HepG2 (cell line): ENCODE results near the gene ENPP1. TPM values are rescaled to one million over a fixed set of nuclear protein-coding genes. Genes with fewer than 3 reads are reported as not detected.

ENCODE experiments used
- CBX2 ChIP-seq, 2 experiments: fragments of 200-600 bp in 1 of 2; sonication (generic); formaldehyde crosslinking in 1 of 2; IDR thresholded peaks; 2 replicates each; pipeline versions ENCODE4 v1.7.0 to v1.8.1; 2018 to 2022; ENCODE audit warnings: low read depth in 2 of 2, low read length in 1 of 2, mild to moderate bottlenecking in 1 of 2, missing genetic modification reagents in 1 of 2
- ERF ChIP-seq: IDR thresholded peaks from 2 replicates; pipeline ENCODE4 v1.6.1; 2018; ENCODE audit warnings: missing biosample characterization, missing genetic modification reagents
- FOXA1 ChIP-seq, 2 experiments: fragments of 450-650 bp in 1 of 2; sonication (generic) in 1 of 2; formaldehyde crosslinking in 1 of 2; IDR thresholded peaks; 2 replicates each; pipeline versions ENCODE4 v1.4.0 to v1.6.1; 2016 to 2020; ENCODE audit warnings: missing genetic modification reagents in 1 of 2
- KMT2A ChIP-seq: sonication (generic); formaldehyde crosslinking; IDR thresholded peaks from 2 replicates; pipeline ENCODE4 v1.4.0; 2020; ENCODE audit warnings: missing genetic modification reagents
- MLX ChIP-seq: IDR thresholded peaks from 2 replicates; pipeline ENCODE4 v1.6.1; 2016
- MXD4 ChIP-seq: IDR thresholded peaks from 2 replicates; pipeline ENCODE4 v1.6.1; 2016; ENCODE audit warnings: mild to moderate bottlenecking, missing biosample characterization, missing genetic modification reagents
- NFYC ChIP-seq: IDR thresholded peaks from 2 replicates; pipeline ENCODE4 v1.6.1; 2016; ENCODE audit warnings: missing genetic modification reagents, missing compliant biosample characterization
- TBP ChIP-seq: sonication (generic); formaldehyde crosslinking; IDR thresholded peaks from 2 replicates; pipeline ENCODE4 v1.5.0; 2020; ENCODE audit warnings: missing genetic modification reagents
- TEAD3 ChIP-seq: optimal IDR thresholded peaks from 2 replicates; pipeline ENCODE3; 2016; ENCODE audit warnings: borderline replicate concordance
- UBTF ChIP-seq: sonication (generic); formaldehyde crosslinking; IDR thresholded peaks from 2 replicates; pipeline ENCODE4 v1.4.0; 2020; ENCODE audit warnings: mild to moderate bottlenecking, missing genetic modification reagents
- ZNF101 ChIP-seq: sonication (generic); formaldehyde crosslinking; IDR thresholded peaks from 2 replicates; pipeline ENCODE4 v1.4.0; 2020; ENCODE audit warnings: mild to moderate bottlenecking, low read depth, missing genetic modification reagents, borderline replicate concordance
- ZNF17 ChIP-seq: sonication (generic); formaldehyde crosslinking; IDR thresholded peaks from 2 replicates; pipeline ENCODE4 v1.5.0; 2020; ENCODE audit warnings: mild to moderate bottlenecking, missing genetic modification reagents
- ZNF251 ChIP-seq: sonication (generic); formaldehyde crosslinking; IDR thresholded peaks from 2 replicates; pipeline ENCODE4 v1.9.0; 2021; ENCODE audit warnings: mild to moderate bottlenecking, missing genetic modification reagents
- ZNF343 ChIP-seq: sonication (generic); formaldehyde crosslinking; IDR thresholded peaks from 2 replicates; pipeline ENCODE4 v1.4.0; 2020; ENCODE audit warnings: mild to moderate bottlenecking, missing genetic modification reagents
- ZNF543 ChIP-seq: sonication (generic); formaldehyde crosslinking; IDR thresholded peaks from 2 replicates; pipeline ENCODE4 v1.4.0; 2020; ENCODE audit warnings: mild to moderate bottlenecking, missing genetic modification reagents
- ZNF564 ChIP-seq: sonication (generic); formaldehyde crosslinking; IDR thresholded peaks from 2 replicates; pipeline ENCODE4 v1.8.1; 2023; ENCODE audit warnings: mild to moderate bottlenecking, missing genetic modification reagents
- ZNF773 ChIP-seq: sonication (generic); formaldehyde crosslinking; IDR thresholded peaks from 2 replicates; pipeline ENCODE4 v1.4.0; 2020; ENCODE audit warnings: missing genetic modification reagents, borderline replicate concordance
- ZNF781 ChIP-seq: sonication (generic); formaldehyde crosslinking; IDR thresholded peaks from 2 replicates; pipeline ENCODE4 v1.5.1; 2020; ENCODE audit warnings: borderline replicate concordance, mild to moderate bottlenecking, missing genetic modification reagents; ENCODE audit errors: not compliant biosample characterization
- ZNF850 ChIP-seq: sonication (generic); formaldehyde crosslinking; conservative IDR thresholded peaks from 2 replicates; pipeline ENCODE4 v1.9.0; 2021; ENCODE audit warnings: mild to moderate bottlenecking, missing genetic modification reagents
- polyA plus RNA-seq, 8 experiments: library from polyadenylated mRNA; depleted of rRNA in 3 of 8; stranded (reverse) in 7 of 8; unstranded in 1 of 8; fragments of >200 nt; fragmentation: Illumina TruSeq in 4 of 8; extraction: Trizol in 4 of 8; gene quantifications; 2 replicates each; pipeline versions ENCODE4 v1.2.1 to v1.2.3, GENCODE V29; 2011 to 2016; ENCODE audit warnings: low read depth in 4 of 8, missing spikeins in 1 of 8, mixed read lengths in 1 of 8; ENCODE audit not compliant: insufficient read depth in 1 of 8
- total RNA-seq, 5 experiments: library from RNA; depleted of rRNA; stranded (reverse); fragments of >200 nt; fragmentation: Illumina TruSeq; extraction: Trizol; gene quantifications; 2 replicates each; pipeline ENCODE4 v1.2.3, GENCODE V29; 2016; ENCODE audit warnings: low read depth in 1 of 5
- TF ChIP-seq, protein P1 (sequence below): IDR thresholded peaks from 2 replicates; pipeline ENCODE4 v1.6.1; 2016; ENCODE audit warnings: mild to moderate bottlenecking
- TF ChIP-seq, protein P2 (sequence below): sonication (generic); formaldehyde crosslinking; IDR thresholded peaks from 2 replicates; pipeline ENCODE4 v1.5.0; 2020; ENCODE audit warnings: mild to moderate bottlenecking, missing genetic modification reagents
- TF ChIP-seq, protein P3 (sequence below): sonication (generic); formaldehyde crosslinking; IDR thresholded peaks from 2 replicates; pipeline ENCODE4 v1.4.0; 2020; ENCODE audit warnings: missing genetic modification reagents

Gene ENPP1
- total and polyA plus RNA-seq, 2 of the 13 experiments (the other 11 are each of a cell fraction or from before 2014, with no cell fraction given) = 56.5 to 160 TPM

GRCh38 chr6:131808460-131809269 is 845 bp downstream of the ENPP1 start (continued):
- TF ChIP-seq UBTF (CRISPR knock-in tag) = 0 out of 2 replicates have a peak, but pooled peaks have one; percentile 3
- TF ChIP-seq FOXA1 (IDR thresholded peaks at IDR 0.05) = no peak
- no peak for TF ChIP-seq FOXA1 (CRISPR knock-in tag; IDR thresholded peaks at IDR 0.05)
- TF ChIP-seq KMT2A (CRISPR knock-in tag) = peak; percentile 55
- TF ChIP-seq, protein P1, sequence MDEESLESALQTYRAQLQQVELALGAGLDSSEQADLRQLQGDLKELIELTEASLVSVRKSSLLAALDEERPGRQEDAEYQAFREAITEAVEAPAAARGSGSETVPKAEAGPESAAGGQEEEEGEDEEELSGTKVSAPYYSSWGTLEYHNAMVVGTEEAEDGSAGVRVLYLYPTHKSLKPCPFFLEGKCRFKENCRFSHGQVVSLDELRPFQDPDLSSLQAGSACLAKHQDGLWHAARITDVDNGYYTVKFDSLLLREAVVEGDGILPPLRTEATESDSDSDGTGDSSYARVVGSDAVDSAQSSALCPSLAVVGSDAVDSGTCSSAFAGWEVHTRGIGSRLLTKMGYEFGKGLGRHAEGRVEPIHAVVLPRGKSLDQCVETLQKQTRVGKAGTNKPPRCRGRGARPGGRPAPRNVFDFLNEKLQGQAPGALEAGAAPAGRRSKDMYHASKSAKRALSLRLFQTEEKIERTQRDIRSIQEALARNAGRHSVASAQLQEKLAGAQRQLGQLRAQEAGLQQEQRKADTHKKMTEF (CRISPR knock-in tag) = no peak
- TF ChIP-seq, protein P2, sequence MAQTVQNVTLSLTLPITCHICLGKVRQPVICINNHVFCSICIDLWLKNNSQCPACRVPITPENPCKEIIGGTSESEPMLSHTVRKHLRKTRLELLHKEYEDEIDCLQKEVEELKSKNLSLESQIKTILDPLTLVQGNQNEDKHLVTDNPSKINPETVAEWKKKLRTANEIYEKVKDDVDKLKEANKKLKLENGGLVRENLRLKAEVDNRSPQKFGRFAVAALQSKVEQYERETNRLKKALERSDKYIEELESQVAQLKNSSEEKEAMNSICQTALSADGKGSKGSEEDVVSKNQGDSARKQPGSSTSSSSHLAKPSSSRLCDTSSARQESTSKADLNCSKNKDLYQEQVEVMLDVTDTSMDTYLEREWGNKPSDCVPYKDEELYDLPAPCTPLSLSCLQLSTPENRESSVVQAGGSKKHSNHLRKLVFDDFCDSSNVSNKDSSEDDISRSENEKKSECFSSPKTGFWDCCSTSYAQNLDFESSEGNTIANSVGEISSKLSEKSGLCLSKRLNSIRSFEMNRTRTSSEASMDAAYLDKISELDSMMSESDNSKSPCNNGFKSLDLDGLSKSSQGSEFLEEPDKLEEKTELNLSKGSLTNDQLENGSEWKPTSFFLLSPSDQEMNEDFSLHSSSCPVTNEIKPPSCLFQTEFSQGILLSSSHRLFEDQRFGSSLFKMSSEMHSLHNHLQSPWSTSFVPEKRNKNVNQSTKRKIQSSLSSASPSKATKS (CRISPR knock-in tag) = 0 out of 2 replicates have a peak, but pooled peaks have one; percentile 19
- TF ChIP-seq ZNF251 (CRISPR knock-in tag) = no peak
- TF ChIP-seq ZNF543 = peak; percentile 59; the same call in 1 of the 2 replicates
- TF ChIP-seq ERF (CRISPR knock-in tag) = peak; percentile 17; the same call in 1 of the 2 replicates
- peak; percentile 35 for TF ChIP-seq TEAD3 (CRISPR knock-in tag)
- TF ChIP-seq ZNF101 (CRISPR knock-in tag) = no peak
- no peak for TF ChIP-seq ZNF343 (CRISPR knock-in tag)
- TF ChIP-seq, protein P3, sequence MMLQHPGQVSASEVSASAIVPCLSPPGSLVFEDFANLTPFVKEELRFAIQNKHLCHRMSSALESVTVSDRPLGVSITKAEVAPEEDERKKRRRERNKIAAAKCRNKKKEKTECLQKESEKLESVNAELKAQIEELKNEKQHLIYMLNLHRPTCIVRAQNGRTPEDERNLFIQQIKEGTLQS (CRISPR knock-in tag) = no peak
- TF ChIP-seq ZNF773 (CRISPR knock-in tag) = no peak
- peak; percentile 12; the same call in 1 of the 2 replicates for TF ChIP-seq NFYC
- no peak for TF ChIP-seq ZNF850
- peak; percentile 25; the same call in 1 of the 2 replicates for TF ChIP-seq MXD4 (CRISPR knock-in tag)
- TF ChIP-seq MLX (CRISPR knock-in tag) = no peak
- TF ChIP-seq CBX2 (IDR thresholded peaks at IDR 0.05; ENCODE audit: low read depth, low read length) = no peak
- no peak for TF ChIP-seq CBX2 (CRISPR knock-in tag; IDR thresholded peaks at IDR 0.05; ENCODE audit: low read depth)
- TF ChIP-seq TBP (CRISPR knock-in tag) = no peak
- no peak for TF ChIP-seq ZNF17 (CRISPR knock-in tag)
- TF ChIP-seq ZNF781 (CRISPR knock-in tag) = peak; percentile 54
- TF ChIP-seq ZNF564 (CRISPR knock-in tag) = no peak
